HG03159 (cell line): Measurements from ENCODE around the gene RNFT2.
"Not testable (repeated sequence)": the region's sequence is repeated elsewhere in the genome, so short reads cannot be mapped to it uniquely, and the experiment has no call there.

Experiments used
- ATAC-seq: cut with Tn5 transposase; IDR thresholded peaks from one replicate; pipeline ENCODE4 v1.9.1; 2021; ENCODE audit warnings: mild to moderate bottlenecking, moderate library complexity; ENCODE audit not compliant: unreplicated experiment

Gene RNFT2

DNA sequence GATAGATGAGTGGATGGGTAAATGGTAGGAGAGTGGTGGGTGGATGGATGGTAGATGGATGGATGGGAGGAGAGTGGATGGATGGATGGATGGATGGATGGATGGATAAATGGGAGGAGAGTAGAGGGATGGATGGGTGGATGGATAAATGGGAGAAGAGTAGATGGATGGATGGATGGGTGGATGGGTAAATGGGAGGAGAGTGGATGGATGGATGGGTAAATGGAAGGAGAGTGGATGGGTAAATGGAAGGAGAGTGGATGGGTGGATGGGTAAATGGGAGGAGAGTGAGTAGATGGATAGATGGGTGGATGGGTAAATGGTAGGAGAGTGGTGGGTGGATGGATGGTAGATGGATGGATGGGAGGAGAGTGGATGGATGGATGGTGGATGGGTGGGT is 51.4 kb downstream of the RNFT2 start:
- ATAC-seq, result not testable (repeated sequence)

DNA sequence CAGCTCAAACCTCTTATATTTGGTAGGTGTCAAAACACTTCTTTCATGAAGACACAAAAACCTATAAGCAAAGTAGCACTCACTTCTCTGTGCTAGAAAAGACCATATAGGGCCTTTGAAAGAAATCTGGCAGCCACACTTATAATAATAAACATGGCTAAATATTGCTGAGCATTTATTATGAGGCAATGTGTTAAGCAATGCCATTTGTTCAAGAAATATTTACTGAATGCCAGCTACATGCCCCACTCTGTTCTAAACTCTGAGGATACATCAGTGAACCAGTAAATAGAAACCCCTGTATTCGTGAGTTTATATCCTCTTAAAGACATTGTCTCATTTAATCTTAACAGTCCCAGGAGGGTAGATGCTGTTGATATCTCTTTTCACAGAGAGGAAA is 52.0 kb downstream of the RNFT2 start:
- ATAC-seq, result no peak

DNA sequence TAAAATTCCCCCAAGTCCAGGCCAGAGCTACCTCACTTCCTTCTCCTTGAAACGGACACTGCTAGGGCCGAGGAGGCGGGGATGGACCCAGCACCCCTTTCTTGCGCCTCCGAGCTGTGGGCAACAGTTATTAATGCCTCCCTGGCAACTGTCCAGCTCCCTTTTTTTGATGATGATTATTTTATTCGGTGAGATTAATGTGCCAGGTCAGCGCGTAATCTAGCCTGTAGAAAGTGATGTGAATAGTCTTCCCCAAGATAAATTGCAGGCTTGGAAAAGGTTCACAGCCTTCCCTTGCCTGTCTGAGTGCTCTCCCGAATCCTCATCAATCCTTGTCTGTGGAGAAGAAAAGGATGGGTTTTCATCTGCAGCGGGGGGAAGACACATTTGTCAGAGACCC is 54.3 kb downstream of the RNFT2 start:
- no peak for ATAC-seq

DNA sequence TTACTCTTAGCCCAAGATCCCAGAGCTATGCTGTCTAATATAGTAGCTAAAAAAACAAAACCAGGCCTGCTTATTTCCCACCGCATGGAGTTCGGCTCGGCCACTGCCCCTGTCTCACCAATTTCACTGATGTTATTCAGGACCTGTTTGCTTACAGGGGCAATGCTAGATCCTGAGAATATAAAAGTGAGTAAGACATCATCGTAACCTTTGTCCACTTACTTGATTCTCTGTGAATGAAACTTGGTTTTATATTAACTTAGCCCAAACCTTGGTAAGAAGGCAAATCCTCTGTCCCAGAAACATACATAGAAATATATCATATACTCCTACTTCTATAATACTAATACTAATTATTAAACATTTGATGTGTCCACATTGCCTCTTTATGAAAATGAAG is 56.6 kb downstream of the RNFT2 start:
- no peak for ATAC-seq

DNA sequence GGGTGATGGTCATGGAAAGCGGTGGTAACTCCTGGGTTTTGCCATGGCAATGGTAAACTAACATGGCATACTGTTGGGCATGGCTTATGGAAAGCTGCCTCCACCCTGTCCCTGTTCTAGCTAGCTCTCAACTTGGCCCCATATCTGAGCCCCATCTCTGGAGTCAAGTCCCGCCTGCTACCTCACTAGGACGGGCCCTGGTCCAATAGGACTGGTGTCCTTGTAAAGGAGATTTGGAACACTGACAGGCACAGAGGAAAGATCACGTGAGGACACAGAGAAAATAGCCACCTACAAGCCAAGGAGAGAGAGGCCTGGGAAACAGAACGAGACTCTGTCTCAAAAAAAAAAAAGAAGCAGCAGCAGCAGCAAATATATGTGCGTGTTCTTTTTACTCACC is 59.8 kb downstream of the RNFT2 start:
- ATAC-seq, result no peak

DNA sequence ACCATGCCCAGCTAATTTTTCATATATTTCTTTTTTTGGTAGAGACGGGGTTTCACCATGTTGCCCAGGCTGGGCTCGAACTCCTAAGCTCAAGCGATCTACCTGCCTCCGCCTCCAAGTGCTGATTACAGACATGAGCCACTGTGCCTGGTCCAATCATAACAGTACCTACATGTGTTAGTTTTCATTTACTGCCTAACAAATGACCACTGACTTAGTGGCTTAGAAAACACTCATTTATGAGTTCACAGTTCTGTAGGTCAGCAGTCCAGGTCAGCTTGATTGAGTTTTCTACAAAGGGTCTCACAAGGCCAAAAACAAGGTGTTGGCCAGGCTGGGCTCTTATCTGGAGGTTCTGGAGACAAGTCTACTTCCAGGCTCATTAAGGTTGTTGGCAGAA is 60.6 kb downstream of the RNFT2 start:
- no peak for ATAC-seq

DNA sequence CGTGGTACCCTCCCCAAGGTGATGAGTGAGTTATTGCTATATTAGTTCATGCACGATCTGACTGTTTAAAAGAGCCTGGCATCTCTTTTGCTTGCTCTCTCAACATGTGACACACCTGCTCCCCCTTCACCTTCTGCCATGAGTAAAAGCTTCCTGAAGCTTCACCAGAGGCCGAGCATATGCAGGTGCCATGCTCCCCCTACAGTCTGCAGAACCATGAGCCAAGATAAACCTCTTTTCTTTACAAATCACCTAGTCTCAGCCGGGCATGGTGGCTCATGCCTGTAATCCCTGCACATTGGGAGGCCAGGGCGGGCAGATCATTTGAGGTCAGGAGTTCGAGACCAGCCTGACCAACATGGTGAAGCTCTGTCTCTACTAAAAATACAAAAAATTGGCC is 61.8 kb downstream of the RNFT2 start:
- no peak for ATAC-seq

DNA sequence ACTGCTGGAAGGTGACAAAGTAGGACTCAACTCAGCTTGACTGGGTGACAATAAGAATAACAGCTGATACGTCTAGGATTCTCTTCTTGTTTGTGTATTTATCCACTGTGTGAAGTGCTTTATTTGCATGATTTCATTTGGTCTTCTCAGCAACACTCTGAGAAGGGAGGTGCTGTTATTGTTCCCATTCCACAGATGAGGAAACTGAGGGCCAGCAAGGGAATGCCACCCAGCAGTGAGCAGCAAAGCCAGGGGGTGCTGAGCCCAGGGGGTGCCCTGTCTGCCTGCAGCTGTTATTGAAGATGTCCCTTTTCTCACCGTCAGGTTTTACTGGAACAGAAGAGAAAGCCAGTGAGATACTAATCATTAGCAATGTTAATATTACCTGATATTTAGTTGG is 62.8 kb downstream of the RNFT2 start:
- ATAC-seq, result no peak

DNA sequence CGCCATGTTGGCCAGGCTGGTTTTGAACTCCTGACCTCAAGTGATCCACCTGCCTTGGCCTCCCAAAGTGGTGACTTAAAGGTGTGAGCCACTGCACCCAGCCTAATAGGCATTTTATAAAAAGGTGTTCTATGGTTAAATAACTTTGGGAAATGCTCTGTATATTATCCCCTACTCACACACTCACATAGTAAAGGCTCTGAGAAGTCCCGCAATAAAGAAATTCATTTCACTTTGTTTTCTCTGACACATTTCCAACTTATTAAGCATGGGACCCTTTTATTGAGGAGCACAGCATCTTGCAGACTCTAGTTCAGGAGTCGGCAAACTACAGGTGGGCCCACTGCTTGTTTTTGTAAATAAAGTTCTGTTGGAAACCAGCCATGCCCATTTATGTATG is 63.9 kb downstream of the RNFT2 start:
- no peak for ATAC-seq

DNA sequence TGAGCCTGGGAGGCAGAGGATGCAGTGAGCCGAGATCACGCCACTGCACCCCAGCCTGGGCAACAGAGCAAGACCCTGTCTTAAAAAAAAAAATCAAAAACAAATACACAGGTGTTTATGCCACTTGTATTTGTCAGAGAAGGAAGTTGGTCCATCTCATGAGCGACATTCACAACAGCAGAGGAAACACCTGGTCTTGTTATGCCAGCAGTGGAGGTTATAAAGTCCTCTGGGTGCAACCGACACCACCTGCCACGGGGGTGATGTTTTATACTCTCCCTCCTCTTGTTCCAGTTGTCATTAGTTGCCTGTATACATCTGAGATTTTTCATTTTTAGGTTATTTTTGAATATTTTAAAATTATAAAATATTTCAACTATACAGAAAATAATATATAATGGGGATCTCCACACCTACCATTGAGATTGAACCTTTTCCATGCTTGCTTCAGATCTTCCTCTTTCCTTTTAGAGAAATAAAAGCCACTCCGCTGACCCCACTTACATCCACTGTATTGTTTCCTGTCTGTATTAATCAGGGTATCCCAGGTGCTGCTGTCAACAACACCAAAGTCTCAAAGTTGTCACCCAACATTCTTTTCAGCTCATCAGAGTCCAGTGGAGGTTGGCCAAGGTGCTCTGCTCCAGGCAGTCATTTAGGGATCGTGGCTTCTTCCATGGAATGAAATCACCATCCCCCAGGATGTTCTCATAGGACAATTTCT is 65.1 kb downstream of the RNFT2 start:
- ATAC-seq, result no peak

DNA sequence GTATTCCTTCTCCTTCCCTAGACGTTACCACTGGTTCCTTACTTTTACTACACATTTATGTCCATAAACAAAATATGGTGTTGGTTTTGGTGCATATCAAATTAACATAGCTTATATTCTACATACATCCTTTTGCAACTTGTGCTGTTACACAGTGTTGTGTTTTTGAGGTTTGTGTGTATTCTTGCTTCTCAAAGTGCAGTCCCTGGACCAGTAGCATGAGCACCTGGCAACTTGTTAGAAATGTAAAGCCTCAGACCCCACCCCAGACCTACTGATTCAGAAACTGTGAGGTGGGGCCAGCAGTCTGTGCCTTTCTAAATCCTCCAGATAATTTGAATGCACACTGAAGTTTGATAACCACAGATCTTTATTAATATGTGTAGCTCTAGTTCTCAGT is 65.9 kb downstream of the RNFT2 start:
- ATAC-seq, result no peak

DNA sequence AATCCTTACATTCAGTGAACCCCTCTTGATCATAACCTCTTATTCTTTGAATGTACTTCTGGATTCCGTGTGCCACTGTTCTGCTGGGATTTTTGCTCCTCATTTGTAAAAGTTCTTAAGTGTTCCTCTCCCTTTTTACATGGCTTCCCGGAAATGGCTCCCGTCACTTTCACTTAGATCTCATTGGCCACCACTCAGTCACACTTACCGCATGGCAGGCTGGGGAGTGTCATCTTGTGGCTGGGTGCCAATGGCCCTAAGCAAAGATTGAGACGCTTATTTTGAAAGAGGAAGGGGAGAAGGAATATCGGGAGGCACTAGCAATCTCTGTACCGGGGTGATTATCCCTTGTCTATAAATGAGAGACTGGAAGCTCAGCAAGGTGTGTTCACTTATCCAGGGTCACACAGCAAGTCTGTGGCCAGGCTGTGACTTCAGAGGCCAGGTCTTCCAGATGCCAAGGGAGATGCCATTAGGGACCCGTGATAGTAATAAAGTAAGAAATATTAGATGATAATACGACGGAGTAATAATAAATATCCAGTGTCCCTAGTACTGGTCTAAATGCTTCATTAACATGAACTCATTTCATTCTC is 68.8 kb downstream of the RNFT2 start:
- no peak for ATAC-seq

DNA sequence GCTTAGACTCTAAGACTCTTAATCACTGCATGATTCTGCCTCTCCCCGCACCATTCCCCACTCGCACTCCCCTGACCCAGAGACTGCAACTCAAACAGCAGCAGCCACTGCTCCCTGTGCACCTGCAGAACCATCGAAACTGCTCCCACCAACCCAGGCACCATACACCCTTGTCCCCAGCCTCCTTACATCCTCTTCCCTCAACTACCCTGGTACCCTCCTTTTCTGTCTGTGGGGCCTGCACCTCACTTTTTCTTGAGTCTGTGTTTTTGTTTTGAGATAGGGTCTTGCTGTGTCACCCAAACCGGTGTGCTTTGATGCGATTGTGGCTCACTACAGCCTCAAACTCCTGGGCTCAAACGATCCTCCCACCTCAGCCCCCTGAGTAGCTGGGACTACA is 69.4 kb downstream of the RNFT2 start:
- no peak for ATAC-seq

DNA sequence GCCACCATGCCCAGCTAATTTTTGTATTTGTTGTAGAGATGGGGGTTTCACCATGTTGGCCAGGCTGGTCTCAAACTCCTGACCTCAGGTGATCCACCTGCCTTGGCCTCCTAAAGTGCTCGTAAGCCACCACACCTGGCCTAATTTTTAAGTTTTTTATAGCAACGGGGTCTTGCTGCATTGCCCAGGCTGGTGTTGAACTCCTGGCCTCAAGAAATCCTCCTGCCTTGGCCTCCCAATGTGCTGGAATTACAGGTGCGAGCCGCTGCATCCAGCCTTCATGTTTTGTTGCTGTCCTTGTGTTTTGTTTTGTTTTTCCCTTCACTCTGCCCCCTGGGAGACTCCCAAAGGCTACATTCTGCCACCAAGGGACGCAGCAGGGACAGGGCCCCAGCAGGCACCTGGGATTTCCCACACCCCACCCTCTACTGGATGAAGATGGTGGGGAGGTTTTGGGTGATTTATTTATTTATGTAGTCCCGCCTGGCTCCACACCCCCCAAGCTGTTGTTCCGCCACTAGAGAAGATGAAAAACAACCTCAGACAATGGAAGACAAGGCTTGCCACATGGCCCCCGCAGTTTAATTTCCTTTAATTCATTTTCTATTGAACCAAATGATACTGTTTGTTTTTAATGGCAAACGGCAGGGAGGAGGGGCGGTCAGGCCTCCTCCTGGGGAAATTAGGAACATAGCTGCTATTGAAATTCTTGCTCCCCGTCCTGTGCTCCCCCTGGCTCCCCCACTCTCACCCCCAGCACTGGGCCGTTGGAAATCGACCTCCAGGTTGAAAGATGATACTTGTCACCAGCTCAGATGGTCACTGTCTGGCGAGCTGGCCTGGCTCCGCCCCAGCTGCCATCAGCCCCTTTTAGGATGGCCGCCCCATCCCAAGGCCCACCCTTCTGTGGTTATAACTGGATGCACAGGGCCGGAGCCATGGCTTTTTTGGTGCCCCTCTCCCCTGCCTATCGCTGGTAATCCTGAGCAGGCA is 70.3 kb downstream of the RNFT2 start:
- no peak for ATAC-seq

DNA sequence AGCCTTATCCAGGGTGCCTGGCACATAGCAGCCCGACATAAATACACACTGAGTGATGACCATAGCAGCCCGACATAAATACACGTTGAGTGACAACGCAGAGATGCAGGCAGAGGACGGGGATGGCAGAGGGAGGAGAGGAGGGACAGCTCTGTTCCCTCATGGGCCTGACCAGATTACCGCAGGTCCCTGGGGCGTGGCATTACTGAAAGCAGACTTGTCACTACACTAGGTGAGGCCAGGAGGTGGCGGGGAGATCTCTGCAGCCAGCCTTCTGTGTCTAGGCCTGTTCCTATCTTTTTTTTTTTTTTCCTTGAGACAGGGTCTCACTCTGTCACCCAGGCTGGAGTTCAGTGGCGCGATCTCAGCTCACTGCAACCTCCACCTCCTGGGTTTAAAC is 74.1 kb downstream of the RNFT2 start:
- ATAC-seq, result no peak

DNA sequence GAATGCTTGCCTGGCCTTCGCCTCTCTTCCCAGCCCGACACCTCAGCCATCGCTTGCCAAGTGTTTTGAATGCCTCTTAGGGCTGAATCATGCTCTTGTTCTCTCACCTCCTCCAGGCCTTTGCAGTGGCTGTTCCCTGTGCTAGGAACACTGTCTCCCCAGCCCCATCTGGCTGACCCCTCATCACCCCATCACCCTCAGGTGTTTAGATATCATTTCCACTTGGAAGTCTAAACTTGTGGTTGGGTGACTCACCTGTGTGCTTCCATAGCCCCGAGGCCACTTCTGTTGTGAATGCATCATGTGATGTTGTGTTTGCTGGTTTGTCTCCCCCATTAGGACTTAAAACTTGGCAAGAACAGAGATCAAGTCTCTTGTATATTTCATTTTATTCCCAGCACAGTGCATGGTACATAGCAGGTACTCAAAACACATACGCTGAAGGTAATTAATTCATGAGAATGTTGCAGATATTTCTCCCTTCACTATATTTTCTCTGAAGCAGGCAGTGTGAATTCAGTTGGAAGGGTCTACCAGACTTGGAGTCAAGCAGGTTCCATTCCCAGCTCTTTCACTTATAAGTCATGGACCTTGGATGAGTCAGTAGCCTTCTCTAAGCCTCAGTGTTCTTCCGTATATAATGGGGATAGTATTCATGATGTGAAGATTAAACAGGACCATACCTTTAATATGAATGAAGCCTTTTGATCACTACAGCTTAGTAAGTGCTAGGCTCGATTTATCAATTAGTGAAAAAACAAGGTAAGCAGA is 75.3 kb downstream of the RNFT2 start:
- no peak for ATAC-seq

DNA sequence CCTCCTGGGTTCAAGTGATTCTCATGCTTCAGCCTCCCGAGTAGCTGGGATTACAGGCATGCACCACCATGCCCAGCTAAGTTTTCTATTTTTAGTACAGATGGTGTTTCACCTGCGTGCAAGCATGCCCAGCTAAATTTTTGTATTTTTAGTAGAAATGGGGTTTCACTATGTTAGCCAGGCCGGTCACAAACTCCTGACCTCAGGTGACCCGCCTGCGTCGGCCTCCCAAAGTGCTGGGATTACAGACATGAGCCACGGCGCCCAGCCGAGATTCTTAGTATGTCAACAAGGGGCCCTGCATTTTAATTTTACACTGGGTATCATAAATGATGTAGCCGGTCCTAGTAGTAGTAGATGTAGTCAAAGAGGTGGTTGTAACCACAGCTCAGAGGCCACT is 76.7 kb downstream of the RNFT2 start:
- not testable (repeated sequence) for ATAC-seq

DNA sequence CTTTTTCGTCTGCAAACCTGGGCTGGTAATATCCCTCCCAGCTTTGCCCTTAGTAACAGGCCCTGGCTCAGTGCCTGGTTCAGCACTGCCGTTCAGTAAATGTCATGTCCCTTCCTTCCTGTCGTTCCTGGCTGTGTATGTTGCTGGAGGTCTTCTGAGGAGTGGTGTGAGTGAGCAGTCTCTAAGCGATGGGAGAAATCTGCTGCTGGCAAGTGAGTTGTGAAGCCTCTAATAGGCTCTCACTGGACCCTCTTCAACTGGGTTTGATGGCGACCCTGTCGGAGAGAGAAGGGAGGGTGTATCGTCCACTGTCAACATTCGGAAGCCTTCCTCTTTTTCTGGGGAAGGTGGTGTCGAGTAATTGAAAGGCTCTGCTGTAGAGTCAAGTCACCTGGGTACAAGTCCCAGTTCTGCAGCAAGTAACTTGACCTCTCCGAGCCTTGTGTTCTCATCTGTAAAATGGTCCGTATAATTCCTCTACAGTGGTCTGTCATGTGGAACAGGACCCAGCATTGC is 80.3 kb downstream of the RNFT2 start:
- peak; percentile 7 for ATAC-seq

DNA sequence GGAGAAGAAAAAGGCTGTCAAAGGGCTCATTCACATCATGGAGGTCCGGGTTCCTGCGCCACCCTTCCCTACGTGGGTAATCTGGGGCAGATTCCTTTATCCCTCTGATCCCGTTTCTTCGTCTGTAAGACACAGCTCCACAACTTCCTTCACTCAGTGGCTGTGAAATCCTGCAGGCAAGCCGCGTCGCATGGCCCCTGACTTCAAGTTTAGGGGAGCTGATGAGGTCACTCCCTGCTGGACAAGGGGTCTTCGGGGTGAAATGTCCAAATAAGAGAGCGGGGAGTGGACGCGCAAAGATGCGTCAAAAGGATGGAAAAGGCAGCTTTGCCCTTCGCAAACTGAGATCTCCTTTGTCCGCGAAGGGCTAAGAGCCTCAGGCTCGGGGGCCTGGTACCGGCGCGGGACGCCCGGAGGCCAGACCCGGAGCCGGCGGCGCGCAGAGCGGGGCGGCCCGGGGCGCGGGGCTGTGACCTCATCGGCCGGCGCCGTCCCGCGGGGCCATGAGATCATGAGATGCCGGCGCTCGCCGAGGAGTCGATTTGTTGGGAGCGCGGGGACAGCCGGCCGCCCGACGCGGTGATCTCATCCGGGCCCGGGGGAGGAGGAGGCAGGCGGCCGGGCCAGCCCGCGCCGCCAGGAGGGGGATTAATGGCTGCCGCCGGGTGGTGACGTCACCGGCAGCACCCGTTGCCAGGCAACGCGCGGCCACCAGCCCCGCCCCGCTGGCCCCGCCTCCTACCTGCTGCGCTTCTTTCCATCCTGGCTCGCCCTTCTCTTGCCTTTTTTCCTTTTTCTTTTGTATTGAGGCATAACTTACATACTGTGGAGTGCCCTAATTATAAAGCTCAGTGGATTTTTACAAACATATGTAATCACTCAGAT is 81.1 kb downstream of the RNFT2 start:
- peak; percentile 83 for ATAC-seq
